ENCODE data around the gene ZDHHC4. TPM values are rescaled to one million over a fixed set of nuclear protein-coding genes. Genes with fewer than 3 reads are reported as not detected.

The ZDHHC4 gene
- total and polyA plus RNA-seq, 2 of the 13 experiments (the other 11 are each of a cell fraction or from before 2014, with no cell fraction given) = 83.2 to 188 TPM

DNA sequence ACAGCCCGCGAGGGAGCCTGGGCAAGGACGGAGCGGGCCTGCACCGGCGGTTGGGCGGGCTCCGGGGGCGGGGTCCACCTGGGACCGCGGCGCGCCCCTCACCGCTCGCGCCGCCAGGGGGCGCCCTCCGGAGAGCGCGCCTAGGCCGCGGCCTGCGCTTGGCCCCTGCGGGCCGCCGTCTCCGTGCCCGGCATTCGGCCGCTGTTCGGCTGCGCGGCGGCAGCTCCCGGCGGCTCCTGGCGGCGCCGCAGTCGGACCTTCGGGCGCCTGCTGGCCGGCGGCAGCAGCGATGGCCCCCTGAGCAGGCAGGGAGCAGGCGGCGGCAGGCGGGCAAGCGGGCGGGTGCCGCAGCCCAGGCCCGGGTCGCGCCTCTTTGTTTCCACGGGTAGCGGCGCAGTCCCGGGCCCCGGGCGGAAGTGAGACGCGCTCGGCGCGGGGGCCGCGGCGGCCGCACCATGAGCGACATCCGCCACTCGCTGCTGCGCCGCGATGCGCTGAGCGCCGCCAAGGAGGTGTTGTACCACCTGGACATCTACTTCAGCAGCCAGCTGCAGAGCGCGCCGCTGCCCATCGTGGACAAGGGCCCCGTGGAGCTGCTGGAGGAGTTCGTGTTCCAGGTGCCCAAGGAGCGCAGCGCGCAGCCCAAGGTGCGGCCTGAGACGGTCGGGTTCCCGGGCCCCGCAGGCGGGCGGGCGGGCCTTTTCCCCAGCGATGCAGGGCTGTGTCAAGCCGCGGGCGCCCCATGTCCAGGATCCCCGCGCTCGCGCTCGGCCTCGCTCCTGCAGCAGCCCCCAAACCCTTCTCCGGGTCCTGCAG, 12.8 kb downstream of the ZDHHC4 start, which contains the start of gene INTS15 (continued):
- TF ChIP-seq HNRNPK (IDR thresholded peaks at IDR 0.05; ENCODE audit: low read depth, low read length, poor library complexity, severe bottlenecking) (no peak), ZNF660 (CRISPR knock-in tag; IDR thresholded peaks at IDR 0.05; ENCODE audit: borderline replicate concordance, low read depth) (no peak), ZNF550 (CRISPR knock-in tag; IDR thresholded peaks at IDR 0.05; ENCODE audit: borderline replicate concordance) (no peak), ZNF143 (CRISPR knock-in tag; IDR thresholded peaks at IDR 0.05) (no peak), ZFYVE20 (CRISPR knock-in tag; IDR thresholded peaks at IDR 0.05; ENCODE audit: borderline replicate concordance, low read depth) (no peak), RNF2 (conservative IDR thresholded peaks at IDR 0.05; ENCODE audit: low read depth) (peak; percentile 16; the same call in 1 of the 2 replicates), TEAD3 (CRISPR knock-in tag; optimal IDR thresholded peaks at IDR 0.05; ENCODE audit: borderline replicate concordance) (no peak), RCOR2 (CRISPR knock-in tag; IDR thresholded peaks at IDR 0.05) (no peak), ARNTL (CRISPR knock-in tag; IDR thresholded peaks at IDR 0.05) (0 out of 2 replicates have a peak, but pooled peaks have one; percentile 37), ZNF549 (CRISPR knock-in tag; IDR thresholded peaks at IDR 0.05) (no peak), ZNF580 (CRISPR knock-in tag; IDR thresholded peaks at IDR 0.05; ENCODE audit: borderline replicate concordance, low read depth) (peak; percentile 66; the same call in 1 of the 2 replicates), ZNF362 (CRISPR knock-in tag; IDR thresholded peaks at IDR 0.05; ENCODE audit: borderline replicate concordance) (no peak), DNMT1 (CRISPR knock-in tag; IDR thresholded peaks at IDR 0.05) (no peak), ADNP (CRISPR knock-in tag; IDR thresholded peaks at IDR 0.05) (no peak), GRHL1 (CRISPR knock-in tag; conservative IDR thresholded peaks at IDR 0.05) (no peak), ZFP82 (CRISPR knock-in tag; IDR thresholded peaks at IDR 0.05; ENCODE audit: borderline replicate concordance) (no peak), MATR3 (CRISPR knock-in tag; IDR thresholded peaks at IDR 0.05) (no peak), ZNF878 (CRISPR knock-in tag; IDR thresholded peaks at IDR 0.05) (no peak), ZNF761 (CRISPR knock-in tag; conservative IDR thresholded peaks at IDR 0.05) (no peak), EZH2 (conservative IDR thresholded peaks at IDR 0.05; ENCODE audit: low read depth, low read length) (no peak), EED (CRISPR knock-in tag; IDR thresholded peaks at IDR 0.05) (no peak)
- TF ChIP-seq, protein P1, sequence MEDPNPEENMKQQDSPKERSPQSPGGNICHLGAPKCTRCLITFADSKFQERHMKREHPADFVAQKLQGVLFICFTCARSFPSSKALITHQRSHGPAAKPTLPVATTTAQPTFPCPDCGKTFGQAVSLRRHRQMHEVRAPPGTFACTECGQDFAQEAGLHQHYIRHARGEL (CRISPR knock-in tag; IDR thresholded peaks at IDR 0.05) = no peak
- TF ChIP-seq, protein P2, sequence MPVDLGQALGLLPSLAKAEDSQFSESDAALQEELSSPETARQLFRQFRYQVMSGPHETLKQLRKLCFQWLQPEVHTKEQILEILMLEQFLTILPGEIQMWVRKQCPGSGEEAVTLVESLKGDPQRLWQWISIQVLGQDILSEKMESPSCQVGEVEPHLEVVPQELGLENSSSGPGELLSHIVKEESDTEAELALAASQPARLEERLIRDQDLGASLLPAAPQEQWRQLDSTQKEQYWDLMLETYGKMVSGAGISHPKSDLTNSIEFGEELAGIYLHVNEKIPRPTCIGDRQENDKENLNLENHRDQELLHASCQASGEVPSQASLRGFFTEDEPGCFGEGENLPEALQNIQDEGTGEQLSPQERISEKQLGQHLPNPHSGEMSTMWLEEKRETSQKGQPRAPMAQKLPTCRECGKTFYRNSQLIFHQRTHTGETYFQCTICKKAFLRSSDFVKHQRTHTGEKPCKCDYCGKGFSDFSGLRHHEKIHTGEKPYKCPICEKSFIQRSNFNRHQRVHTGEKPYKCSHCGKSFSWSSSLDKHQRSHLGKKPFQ (CRISPR knock-in tag; IDR thresholded peaks at IDR 0.05; ENCODE audit: insufficient replicate concordance) = no peak
